ENCODE results near the gene TUFT1. TPM values are rescaled to one million over a fixed set of nuclear protein-coding genes. Genes with fewer than 3 reads are reported as not detected.

Gene TUFT1
- total and polyA plus RNA-seq, 2 of the 8 experiments (the other 6 are each of a cell fraction or from before 2014, with no cell fraction given) = 7.3 to 10.4 TPM

GRCh38 chr1:151611288-151611790 is 71.2 kb downstream of the TUFT1 start:
- DNase-seq (ENCODE audit: low read depth in 1 of 2, low spot score in 2 of 2) = no peak
- peak overlapping the region in 1 of 4 experiments; percentile 89; a peak in 1 of 8 replicates for H3K4me3 ChIP-seq (ENCODE audit: extremely low read depth in 1 of 4, insufficient read depth in 2 of 4, low read depth in 3 of 4, low read length in 4 of 4)
- TF ChIP-seq E2F6 (IDR thresholded peaks at IDR 0.05) (no peak), BACH1 (IDR thresholded peaks at IDR 0.05; ENCODE audit: low read length) (no peak), HDAC6 (IDR thresholded peaks at IDR 0.05; ENCODE audit: low read depth, low read length) (no peak), NANOG (IDR thresholded peaks at IDR 0.05; ENCODE audit: insufficient read depth, low read depth, low read length, poor library complexity, severe bottlenecking) (no peak), KDM5A (IDR thresholded peaks at IDR 0.05; ENCODE audit: low read length) (no peak), PHF8 (conservative IDR thresholded peaks at IDR 0.05; ENCODE audit: low read depth, low read length) (no peak), CTCF (IDR thresholded peaks at IDR 0.05; ENCODE audit: control extremely low read depth in 1 of 3, insufficient read depth in 1 of 3, low read depth in 1 of 3, low read length in 3 of 3) (no peak), TEAD4 (IDR thresholded peaks at IDR 0.05; ENCODE audit: low read depth, low read length) (no peak), MAX (IDR thresholded peaks at IDR 0.05) (no peak)

More at GRCh38 chr1:151611288-151611790, 71.2 kb downstream of the TUFT1 start:
- WGBS, 2 experiments (ENCODE audit: extremely low coverage in 1 of 2, insufficient coverage in 1 of 2, insufficient read length in 1 of 2, insufficient replicate concordance in 2 of 2, low coverage in 1 of 2, low lambda C conversion rate in 2 of 2, missing lambda C conversion rate in 1 of 2) = 46% methylated on average over 6 of the region's 6 CpGs; no CpG with 5 or more reads in 1 of the 2 experiments
- H4K91ac ChIP-seq (replicated peaks; ENCODE audit: insufficient read length, low read length) = no peak overlapping the region
- H3K79me1 ChIP-seq (ENCODE audit: low read depth, low read length) = no peaks in the 10 kb centered on the region
- H4K8ac ChIP-seq (ENCODE audit: extremely low read depth, insufficient read depth, low read length) = no peak overlapping the region
- H2BK15ac ChIP-seq (ENCODE audit: low read length) = no peak overlapping the region
- H2BK20ac ChIP-seq (ENCODE audit: low read length) = no peak overlapping the region
- H3K9me3 ChIP-seq (ENCODE audit: insufficient read depth in 2 of 2, low read depth in 1 of 2, low read length in 1 of 2) = no peaks in the 10 kb centered on the region
- H3K56ac ChIP-seq (replicated peaks; ENCODE audit: insufficient read length, low read depth, low read length) = no peak overlapping the region
- H3K23me2 ChIP-seq (ENCODE audit: low read depth, low read length) = peaks cover 13% of the 10 kb centered on the region
- H3K14ac ChIP-seq (ENCODE audit: insufficient read length) = no peak overlapping the region
- no peak overlapping the region for H2BK120ac ChIP-seq (replicated peaks; ENCODE audit: low read depth, low read length)
- H3K4ac ChIP-seq (replicated peaks; ENCODE audit: insufficient read length, low read depth, low read length) = no peak overlapping the region
- no peak overlapping the region for H3K18ac ChIP-seq (ENCODE audit: extremely low read depth, low read length)
- no peak overlapping the region for H2AFZ ChIP-seq (ENCODE audit: low read length)
- H2BK12ac ChIP-seq (ENCODE audit: low read depth, low read length) = 0 out of 2 replicates have a peak overlapping the region, but pooled peaks have one; percentile 22
- no peak overlapping the region for H2AK5ac ChIP-seq (ENCODE audit: low read depth, low read length)
- peaks cover 0 to 3% (median 0%) of the 10 kb centered on the region in 4 experiments; a peak in 3 of 8 replicates for H3K36me3 ChIP-seq (ENCODE audit: control insufficient read depth in 2 of 4, insufficient read depth in 4 of 4, low read length in 3 of 4)
- no peak overlapping the region for H2BK5ac ChIP-seq (ENCODE audit: low read depth, low read length)
- CTCF ChIA-PET (ENCODE audit: partially characterized antibody) = interaction anchor here (1.7 kb wide), 1 partner anchor 18 kb away, joined by 5 read pairs; no protein-coding TSS in a partner anchor
- H3K9ac ChIP-seq (replicated peaks in 1 of 4; ENCODE audit: extremely low read depth in 1 of 4, low read depth in 3 of 4, low read length in 3 of 4) = no peak overlapping the region
- POLR2A ChIA-PET (ENCODE audit: partially characterized antibody) = interaction anchor here (0.6 to 2.3 kb wide), 9 partner anchors 10 to 146 kb away, joined by 3 to 9 read pairs (median 4); partner anchors contain the start of gene TUFT1
- H3K23ac ChIP-seq (ENCODE audit: insufficient read length) = no peak overlapping the region
- no peak for FAIRE-seq
- H3K79me2 ChIP-seq (ENCODE audit: control insufficient read depth in 1 of 2, insufficient read depth in 2 of 2, low read length in 2 of 2) = peaks cover 0 to 38% of the 10 kb centered on the region in 2 experiments; a peak in 3 of 4 replicates
- H4K20me1 ChIP-seq (replicated peaks in 1 of 2; ENCODE audit: control insufficient read depth in 1 of 2, insufficient read depth in 2 of 2, low read length in 2 of 2) = peaks cover 0 to 1% of the 10 kb centered on the region in 2 experiments
- H3K4me1 ChIP-seq (replicated peaks in 1 of 4; ENCODE audit: control insufficient read depth in 3 of 4, insufficient read depth in 4 of 4, low read length in 3 of 4) = peaks cover 0 to 7% (median 1%) of the 10 kb centered on the region in 4 experiments; a peak in 1 of 7 replicates
- H3K4me2 ChIP-seq (ENCODE audit: insufficient read depth in 1 of 2, low read depth in 2 of 2, low read length in 2 of 2) = 0 out of 4 replicates have a peak overlapping the region, but pooled peaks of 1 of the 2 experiments have one; percentile 22
- H3K27ac ChIP-seq (ENCODE audit: low read depth, low read length) = no peak overlapping the region
- H3K27me3 ChIP-seq (replicated peaks in 1 of 4; ENCODE audit: control insufficient read depth in 3 of 4, extremely low read depth in 1 of 4, insufficient read depth in 3 of 4, low read length in 3 of 4) = no peaks in the 10 kb centered on the region
- no peak overlapping the region for H4K5ac ChIP-seq (ENCODE audit: insufficient read length, low read depth, low read length)
